Measurements from ENCODE around the gene NOS3.

GRCh38 chr7:150977382-150978125, 13.3 kb upstream of the NOS3 start:
- TF ChIP-seq CTCF (conservative IDR thresholded peaks at IDR 0.05) (no peak), EZH2 (IDR thresholded peaks at IDR 0.05; ENCODE audit: low read depth) (no peak)

All from PC-9 (cell line).